HepG2 (cell line): ENCODE results near the gene CCDC142. TPM values are rescaled to one million over a fixed set of nuclear protein-coding genes. Genes with fewer than 3 reads are reported as not detected.

Experiments used
- BHLHE40 ChIP-seq: IDR thresholded peaks from 2 replicates; pipeline ENCODE4 v1.6.1; 2011; ENCODE audit warnings: low read length, improper control_type of control experiment
- SOX5 ChIP-seq: IDR thresholded peaks from 2 replicates; pipeline ENCODE4 v1.6.1; 2016; ENCODE audit warnings: borderline replicate concordance
- ZNF441 ChIP-seq: sonication (generic); formaldehyde crosslinking; IDR thresholded peaks from 2 replicates; pipeline ENCODE4 v1.7.0; 2021; ENCODE audit warnings: missing genetic modification reagents, borderline replicate concordance
- ZNF672 ChIP-seq: sonication (generic); formaldehyde crosslinking; IDR thresholded peaks from 2 replicates; pipeline ENCODE4 v1.8.1; 2022; ENCODE audit warnings: missing genetic modification reagents
- ZNF746 ChIP-seq: sonication (generic); formaldehyde crosslinking; IDR thresholded peaks from 2 replicates; pipeline ENCODE4 v1.8.0; 2022; ENCODE audit warnings: mild to moderate bottlenecking, missing genetic modification reagents
- polyA plus RNA-seq, 8 experiments: library from polyadenylated mRNA; depleted of rRNA in 3 of 8; stranded (reverse) in 7 of 8; unstranded in 1 of 8; fragments of >200 nt; fragmentation: Illumina TruSeq in 4 of 8; extraction: Trizol in 4 of 8; gene quantifications; 2 replicates each; pipeline versions ENCODE4 v1.2.1 to v1.2.3, GENCODE V29; 2011 to 2016; ENCODE audit warnings: low read depth in 4 of 8, missing spikeins in 1 of 8, mixed read lengths in 1 of 8; ENCODE audit not compliant: insufficient read depth in 1 of 8
- total RNA-seq, 5 experiments: library from RNA; depleted of rRNA; stranded (reverse); fragments of >200 nt; fragmentation: Illumina TruSeq; extraction: Trizol; gene quantifications; 2 replicates each; pipeline ENCODE4 v1.2.3, GENCODE V29; 2016; ENCODE audit warnings: low read depth in 1 of 5
- TF ChIP-seq, protein P1 (sequence below), 2 experiments: sonication (generic) in 1 of 2; formaldehyde crosslinking in 1 of 2; IDR thresholded peaks; 2 replicates each; pipeline versions ENCODE4 v1.6.1 to v1.9.0; 2014 to 2022; ENCODE audit warnings: antibody characterized with exemption in 1 of 2, borderline replicate concordance in 1 of 2, inconsistent platforms in 1 of 2, low read depth in 1 of 2, missing genetic modification reagents in 1 of 2
- TF ChIP-seq, protein P2 (sequence below): fragments of 450-650 bp; IDR thresholded peaks from 2 replicates; pipeline ENCODE4 v1.6.1; 2017
- TF ChIP-seq, protein P3 (sequence below): sonication (generic); formaldehyde crosslinking; IDR thresholded peaks from 2 replicates; pipeline ENCODE4 v1.4.0; 2020; ENCODE audit warnings: missing genetic modification reagents
- TF ChIP-seq, protein P4 (sequence below): sonication (generic); formaldehyde crosslinking; IDR thresholded peaks from 2 replicates; pipeline ENCODE4 v1.5.0; 2020; ENCODE audit warnings: mild to moderate bottlenecking, missing genetic modification reagents

The CCDC142 gene
- total and polyA plus RNA-seq, 2 of the 13 experiments (the other 11 are each of a cell fraction or from before 2014, with no cell fraction given) = 14.7 to 30.4 TPM

DNA sequence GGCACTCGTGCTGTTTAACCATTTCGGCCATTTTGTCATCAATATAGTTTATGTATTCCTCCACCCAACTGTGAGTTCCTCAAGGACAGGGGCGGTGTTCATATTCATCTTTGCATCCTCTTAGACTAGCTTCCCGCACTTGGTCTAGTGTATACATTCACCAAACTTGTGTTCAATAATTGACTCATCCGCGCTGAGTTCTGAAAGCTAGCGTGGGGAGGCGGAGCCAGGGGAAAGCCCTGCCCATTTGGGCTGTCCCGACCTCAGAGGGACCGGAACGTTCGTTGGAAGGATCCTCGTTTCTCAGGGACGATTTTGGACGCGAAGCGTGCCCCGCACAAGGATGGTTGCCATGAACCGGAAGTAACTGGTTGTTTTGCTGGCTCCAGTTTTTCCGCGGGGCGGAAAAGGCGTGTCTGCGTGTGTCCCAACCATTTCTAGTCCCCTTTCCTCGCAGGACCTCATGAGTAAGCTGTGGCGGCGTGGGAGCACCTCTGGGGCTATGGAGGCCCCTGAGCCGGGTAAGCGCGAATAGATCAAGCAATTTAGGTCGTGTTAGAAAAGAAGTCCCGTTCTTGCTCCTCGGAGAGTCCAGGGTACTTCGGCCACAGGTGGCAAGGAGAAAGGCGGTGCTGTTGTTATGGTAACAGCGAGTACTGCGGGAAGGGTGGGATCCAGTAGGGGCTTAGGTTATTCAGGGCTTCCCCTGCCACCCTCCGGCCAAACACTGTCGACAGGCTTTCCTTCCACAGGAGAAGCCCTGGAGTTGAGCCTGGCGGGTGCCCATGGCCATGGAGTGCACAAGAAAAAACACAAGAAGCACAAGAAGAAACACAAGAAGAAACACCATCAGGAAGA lies 27.9 kb downstream of the CCDC142 start, which contains the start of gene INO80B (continued):
- TF ChIP-seq, protein P1, sequence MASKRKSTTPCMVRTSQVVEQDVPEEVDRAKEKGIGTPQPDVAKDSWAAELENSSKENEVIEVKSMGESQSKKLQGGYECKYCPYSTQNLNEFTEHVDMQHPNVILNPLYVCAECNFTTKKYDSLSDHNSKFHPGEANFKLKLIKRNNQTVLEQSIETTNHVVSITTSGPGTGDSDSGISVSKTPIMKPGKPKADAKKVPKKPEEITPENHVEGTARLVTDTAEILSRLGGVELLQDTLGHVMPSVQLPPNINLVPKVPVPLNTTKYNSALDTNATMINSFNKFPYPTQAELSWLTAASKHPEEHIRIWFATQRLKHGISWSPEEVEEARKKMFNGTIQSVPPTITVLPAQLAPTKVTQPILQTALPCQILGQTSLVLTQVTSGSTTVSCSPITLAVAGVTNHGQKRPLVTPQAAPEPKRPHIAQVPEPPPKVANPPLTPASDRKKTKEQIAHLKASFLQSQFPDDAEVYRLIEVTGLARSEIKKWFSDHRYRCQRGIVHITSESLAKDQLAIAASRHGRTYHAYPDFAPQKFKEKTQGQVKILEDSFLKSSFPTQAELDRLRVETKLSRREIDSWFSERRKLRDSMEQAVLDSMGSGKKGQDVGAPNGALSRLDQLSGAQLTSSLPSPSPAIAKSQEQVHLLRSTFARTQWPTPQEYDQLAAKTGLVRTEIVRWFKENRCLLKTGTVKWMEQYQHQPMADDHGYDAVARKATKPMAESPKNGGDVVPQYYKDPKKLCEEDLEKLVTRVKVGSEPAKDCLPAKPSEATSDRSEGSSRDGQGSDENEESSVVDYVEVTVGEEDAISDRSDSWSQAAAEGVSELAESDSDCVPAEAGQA (IDR thresholded peaks at IDR 0.05; ENCODE audit: low read depth) = peak; percentile 99
- TF ChIP-seq, protein P1 (CRISPR knock-in tag; IDR thresholded peaks at IDR 0.05; ENCODE audit: borderline replicate concordance) = no peak
- TF ChIP-seq, protein P2, sequence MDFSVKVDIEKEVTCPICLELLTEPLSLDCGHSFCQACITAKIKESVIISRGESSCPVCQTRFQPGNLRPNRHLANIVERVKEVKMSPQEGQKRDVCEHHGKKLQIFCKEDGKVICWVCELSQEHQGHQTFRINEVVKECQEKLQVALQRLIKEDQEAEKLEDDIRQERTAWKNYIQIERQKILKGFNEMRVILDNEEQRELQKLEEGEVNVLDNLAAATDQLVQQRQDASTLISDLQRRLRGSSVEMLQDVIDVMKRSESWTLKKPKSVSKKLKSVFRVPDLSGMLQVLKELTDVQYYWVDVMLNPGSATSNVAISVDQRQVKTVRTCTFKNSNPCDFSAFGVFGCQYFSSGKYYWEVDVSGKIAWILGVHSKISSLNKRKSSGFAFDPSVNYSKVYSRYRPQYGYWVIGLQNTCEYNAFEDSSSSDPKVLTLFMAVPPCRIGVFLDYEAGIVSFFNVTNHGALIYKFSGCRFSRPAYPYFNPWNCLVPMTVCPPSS = no peak
- no peak; the same call in 1 of the 2 replicates for TF ChIP-seq ZNF441 (CRISPR knock-in tag)
- TF ChIP-seq, protein P3, sequence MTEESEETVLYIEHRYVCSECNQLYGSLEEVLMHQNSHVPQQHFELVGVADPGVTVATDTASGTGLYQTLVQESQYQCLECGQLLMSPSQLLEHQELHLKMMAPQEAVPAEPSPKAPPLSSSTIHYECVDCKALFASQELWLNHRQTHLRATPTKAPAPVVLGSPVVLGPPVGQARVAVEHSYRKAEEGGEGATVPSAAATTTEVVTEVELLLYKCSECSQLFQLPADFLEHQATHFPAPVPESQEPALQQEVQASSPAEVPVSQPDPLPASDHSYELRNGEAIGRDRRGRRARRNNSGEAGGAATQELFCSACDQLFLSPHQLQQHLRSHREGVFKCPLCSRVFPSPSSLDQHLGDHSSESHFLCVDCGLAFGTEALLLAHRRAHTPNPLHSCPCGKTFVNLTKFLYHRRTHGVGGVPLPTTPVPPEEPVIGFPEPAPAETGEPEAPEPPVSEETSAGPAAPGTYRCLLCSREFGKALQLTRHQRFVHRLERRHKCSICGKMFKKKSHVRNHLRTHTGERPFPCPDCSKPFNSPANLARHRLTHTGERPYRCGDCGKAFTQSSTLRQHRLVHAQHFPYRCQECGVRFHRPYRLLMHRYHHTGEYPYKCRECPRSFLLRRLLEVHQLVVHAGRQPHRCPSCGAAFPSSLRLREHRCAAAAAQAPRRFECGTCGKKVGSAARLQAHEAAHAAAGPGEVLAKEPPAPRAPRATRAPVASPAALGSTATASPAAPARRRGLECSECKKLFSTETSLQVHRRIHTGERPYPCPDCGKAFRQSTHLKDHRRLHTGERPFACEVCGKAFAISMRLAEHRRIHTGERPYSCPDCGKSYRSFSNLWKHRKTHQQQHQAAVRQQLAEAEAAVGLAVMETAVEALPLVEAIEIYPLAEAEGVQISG = peak; percentile 97
- peak; percentile 53; the same call in 1 of the 2 replicates for TF ChIP-seq BHLHE40
- no peak for TF ChIP-seq ZNF672 (CRISPR knock-in tag)
- TF ChIP-seq, protein P4, sequence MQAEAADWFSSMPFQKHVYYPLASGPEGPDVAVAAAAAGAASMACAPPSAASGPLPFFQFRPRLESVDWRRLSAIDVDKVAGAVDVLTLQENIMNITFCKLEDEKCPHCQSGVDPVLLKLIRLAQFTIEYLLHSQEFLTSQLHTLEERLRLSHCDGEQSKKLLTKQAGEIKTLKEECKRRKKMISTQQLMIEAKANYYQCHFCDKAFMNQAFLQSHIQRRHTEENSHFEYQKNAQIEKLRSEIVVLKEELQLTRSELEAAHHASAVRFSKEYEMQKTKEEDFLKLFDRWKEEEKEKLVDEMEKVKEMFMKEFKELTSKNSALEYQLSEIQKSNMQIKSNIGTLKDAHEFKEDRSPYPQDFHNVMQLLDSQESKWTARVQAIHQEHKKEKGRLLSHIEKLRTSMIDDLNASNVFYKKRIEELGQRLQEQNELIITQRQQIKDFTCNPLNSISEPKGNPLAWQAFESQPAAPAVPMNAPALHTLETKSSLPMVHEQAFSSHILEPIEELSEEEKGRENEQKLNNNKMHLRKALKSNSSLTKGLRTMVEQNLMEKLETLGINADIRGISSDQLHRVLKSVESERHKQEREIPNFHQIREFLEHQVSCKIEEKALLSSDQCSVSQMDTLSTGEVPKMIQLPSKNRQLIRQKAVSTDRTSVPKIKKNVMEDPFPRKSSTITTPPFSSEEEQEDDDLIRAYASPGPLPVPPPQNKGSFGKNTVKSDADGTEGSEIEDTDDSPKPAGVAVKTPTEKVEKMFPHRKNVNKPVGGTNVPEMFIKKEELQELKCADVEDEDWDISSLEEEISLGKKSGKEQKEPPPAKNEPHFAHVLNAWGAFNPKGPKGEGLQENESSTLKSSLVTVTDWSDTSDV (CRISPR knock-in tag) = 0 out of 2 replicates have a peak, but pooled peaks have one; percentile 29
- TF ChIP-seq SOX5 (CRISPR knock-in tag) = peak; percentile 79
- no peak for TF ChIP-seq ZNF746 (CRISPR knock-in tag)
